Brain pericyte (primary cell): ENCODE data around the gene PGGHG.
"Not testable (repeated sequence)": the region's sequence is repeated elsewhere in the genome, so short reads cannot be mapped to it uniquely, and the experiment has no call there.

Source experiments
- DNase-seq: peaks from one replicate; pipeline ENCODE4 v3.0.0-alpha.2; 2012; ENCODE audit warnings: low read depth, low spot score

PGGHG gene

GRCh38 chr11:329886-330253, 40.9 kb downstream of the PGGHG start:
- no peak for DNase-seq

GRCh38 chr11:330307-330693, 41.4 kb downstream of the PGGHG start:
- no peak for DNase-seq

- no peak for DNase-seq
Observed at GRCh38 chr11:330694-331357, 41.9 kb downstream of the PGGHG start.

GRCh38 chr11:331358-332060, 42.6 kb downstream of the PGGHG start:
- no peak for DNase-seq

GRCh38 chr11:332651-333480, 43.9 kb downstream of the PGGHG start:
- no peak for DNase-seq

GRCh38 chr11:333616-334263, 44.8 kb downstream of the PGGHG start:
- not testable (repeated sequence) for DNase-seq

GRCh38 chr11:334264-334994, 45.5 kb downstream of the PGGHG start:
- DNase-seq, result no peak

- peak; percentile 94 for DNase-seq
Observed at GRCh38 chr11:335779-336658, 47.1 kb downstream of the PGGHG start.

- DNase-seq, result no peak
Observed at GRCh38 chr11:336659-337198, 47.8 kb downstream of the PGGHG start.

GRCh38 chr11:337711-338110, 48.8 kb downstream of the PGGHG start:
- no peak for DNase-seq

GRCh38 chr11:339963-340362, 51.0 kb downstream of the PGGHG start:
- DNase-seq, result no peak

GRCh38 chr11:340539-341512, 51.9 kb downstream of the PGGHG start:
- no peak for DNase-seq

GRCh38 chr11:342328-342727, 53.4 kb downstream of the PGGHG start:
- DNase-seq, result no peak

GRCh38 chr11:344836-345578, 56.1 kb downstream of the PGGHG start:
- DNase-seq, result no peak
